Upper lobe of left lung (tissue), 6 donors: ENCODE measurements around the gene CCL26. TPM values are rescaled to one million over a fixed set of nuclear protein-coding genes. Genes with fewer than 3 reads are reported as not detected.

Experiments used
- ATAC-seq, 2 donors: fragments of 200-7000 bp; cut with Tn5 transposase; one replicate each; pipeline ENCODE4 v1.9.1; 2022; ENCODE audit warnings: mild to moderate bottlenecking in 2 of 2, moderate library complexity in 2 of 2; ENCODE audit not compliant: low FRiP score in 2 of 2
- DNase-seq, 2 donors: peaks; one replicate each; pipeline ENCODE4 v3.0.0-alpha.2; 2019 to 2020
- H3K27ac ChIP-seq, 4 donors: fragments of 200-600 bp; sonication (generic); one replicate each; pipeline ENCODE4 v1.5.1; 2016 to 2019
- H3K27me3 ChIP-seq, 4 donors: fragments of 200-600 bp; sonication (generic); one replicate each; pipeline ENCODE4 v1.5.1; 2017 to 2019
- H3K36me3 ChIP-seq, 4 donors: fragments of 200-600 bp; sonication (generic); one replicate each; pipeline ENCODE4 v1.5.1; 2016 to 2019
- H3K4me1 ChIP-seq, 4 donors: fragments of 200-600 bp; sonication (generic); one replicate each; pipeline ENCODE4 v1.5.1; 2018 to 2019
- H3K4me3 ChIP-seq, 4 donors: fragments of 200-600 bp; sonication (generic); one replicate each; pipeline ENCODE4 v1.5.1; 2017 to 2019; ENCODE audit warnings: mild to moderate bottlenecking in 2 of 4, moderate library complexity in 1 of 4
- H3K9me3 ChIP-seq, 4 donors: fragments of 200-600 bp; sonication (generic); one replicate each; pipeline ENCODE4 v1.5.1; 2018 to 2019
- EP300 ChIP-seq, 4 donors: sonication (generic); formaldehyde crosslinking; IDR thresholded peaks; one replicate each; pipeline ENCODE4 v1.5.1; 2017; ENCODE audit warnings: antibody characterized with exemption in 4 of 4, control low read depth in 2 of 4
- POLR2A ChIP-seq, 4 donors: fragments of 450-650 bp; IDR thresholded peaks; one replicate each; pipeline ENCODE4 v1.5.1; 2016 to 2017; ENCODE audit warnings: antibody characterized with exemption in 4 of 4, mild to moderate bottlenecking in 2 of 4
- POLR2AphosphoS5 ChIP-seq, 2 donors: sonication (generic); formaldehyde crosslinking; IDR thresholded peaks; one replicate each; pipeline ENCODE4 v1.5.1; 2017; ENCODE audit warnings: antibody characterized with exemption in 2 of 2
- WGBS, 2 donors: methylation state at CpG; one replicate each; pipeline ENCODE4 v1.1.5; 2017 to 2018; 5-methylcytosine and 5-hydroxymethylcytosine counted together
- total RNA-seq, 6 donors: library from RNA; depleted of rRNA in 4 of 6; stranded (reverse); fragments of >200 nt in 4 of 6; gene quantifications; one replicate each; pipeline versions ENCODE4 v1.1.0 to v1.2.1, GENCODE V29; 2016 to 2021
- TF ChIP-seq, protein P1 (sequence below), 6 experiments: fragments of 450-650 bp in 4 of 6; fragments of 200-600 bp in 2 of 6; sonication (generic) in 2 of 6; IDR thresholded peaks; one replicate each; pipeline ENCODE4 v1.5.1; 2016 to 2019; ENCODE audit warnings: antibody characterized with exemption in 6 of 6
- donor health status: DM: no; HTN: no; CAD: no; lungs with moderate emphysema.
- donor health status: DM: no; HTN: yes; CAD: no; lungs with severe emphysema.

The CCL26 gene
- total RNA-seq: 1 to 10 TPM in 1 of 6 donors, under 1 TPM in 1, not detected in 4; 0.71 to 3.6 TPM

DNA sequence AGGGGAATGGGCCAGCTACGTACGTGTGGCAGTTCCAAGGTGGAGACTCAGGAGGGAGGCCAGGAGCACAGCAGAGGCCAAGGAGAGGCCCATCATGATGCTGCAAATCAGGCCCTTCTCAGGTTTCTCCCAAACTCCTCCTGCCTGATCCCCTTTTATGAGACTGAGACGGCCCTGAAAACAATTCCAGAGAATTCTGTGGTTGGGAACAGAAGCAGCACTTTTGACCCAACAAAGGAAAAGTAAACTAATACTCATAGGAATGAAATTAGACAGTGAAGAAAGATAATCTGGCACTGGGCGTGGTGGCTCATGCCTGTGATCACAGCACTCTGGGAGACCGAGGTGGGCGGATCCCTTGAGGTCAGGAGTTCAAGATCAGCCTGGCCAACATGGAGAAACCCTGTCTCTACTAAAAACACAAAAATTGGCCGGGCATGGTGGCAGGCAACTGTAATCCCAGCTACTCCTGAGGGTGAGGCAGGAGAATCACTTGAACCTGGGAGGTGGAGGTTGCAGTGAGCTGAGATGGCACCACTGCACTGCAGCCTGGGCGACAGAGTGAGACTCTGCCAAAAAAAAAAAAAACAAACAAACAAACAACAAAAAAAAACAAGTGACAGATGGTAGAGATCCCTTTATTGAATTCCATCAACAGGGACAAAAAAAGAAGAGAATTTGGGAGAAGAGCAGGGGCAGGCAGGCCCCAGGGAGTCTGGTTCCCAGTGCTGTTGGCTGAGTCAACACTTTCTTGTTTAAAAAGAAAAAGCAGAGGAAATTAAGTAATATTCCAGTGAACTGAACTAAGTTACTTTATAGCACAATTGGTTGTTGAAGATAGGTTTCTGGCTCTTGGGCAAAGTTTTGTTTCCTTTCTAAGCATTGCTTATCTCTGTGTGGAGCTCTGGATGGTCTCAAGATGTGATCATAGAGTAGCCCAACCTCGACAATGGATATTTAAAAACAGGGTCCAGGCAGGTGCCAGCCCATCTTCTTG, at the start of gene CCL26:
Gene CCL26 (minus strand): TSS at position 131 of the 997 bp plus-strand sequence. CDS start 35 bp downstream, at position 96.
- Histone ChIP-seq H3K27ac (peak within 1 kb of the TSS in 3 of 4 donors; percentile 16 to 62 (median 48)), H3K27me3 (no peaks in the 10 kb centered on the region), H3K9me3 (no peaks in the 10 kb centered on the region), H3K4me1 (peaks cover 0 to 5% (median 2%) of the 10 kb centered on the region in 4 donors), H3K4me3 (no peak within 1 kb of the TSS), H3K36me3 (no peaks in the 10 kb centered on the region)
- DNase-seq (peak in 1 of 2 donors; percentile 21), ATAC-seq (peak; percentile 23 to 86)
- TF ChIP-seq POLR2A (IDR thresholded peaks at IDR 0.05) (no peak), POLR2AphosphoS5 (IDR thresholded peaks at IDR 0.05) (no peak), EP300 (IDR thresholded peaks at IDR 0.05) (no peak)
- TF ChIP-seq, protein P1, sequence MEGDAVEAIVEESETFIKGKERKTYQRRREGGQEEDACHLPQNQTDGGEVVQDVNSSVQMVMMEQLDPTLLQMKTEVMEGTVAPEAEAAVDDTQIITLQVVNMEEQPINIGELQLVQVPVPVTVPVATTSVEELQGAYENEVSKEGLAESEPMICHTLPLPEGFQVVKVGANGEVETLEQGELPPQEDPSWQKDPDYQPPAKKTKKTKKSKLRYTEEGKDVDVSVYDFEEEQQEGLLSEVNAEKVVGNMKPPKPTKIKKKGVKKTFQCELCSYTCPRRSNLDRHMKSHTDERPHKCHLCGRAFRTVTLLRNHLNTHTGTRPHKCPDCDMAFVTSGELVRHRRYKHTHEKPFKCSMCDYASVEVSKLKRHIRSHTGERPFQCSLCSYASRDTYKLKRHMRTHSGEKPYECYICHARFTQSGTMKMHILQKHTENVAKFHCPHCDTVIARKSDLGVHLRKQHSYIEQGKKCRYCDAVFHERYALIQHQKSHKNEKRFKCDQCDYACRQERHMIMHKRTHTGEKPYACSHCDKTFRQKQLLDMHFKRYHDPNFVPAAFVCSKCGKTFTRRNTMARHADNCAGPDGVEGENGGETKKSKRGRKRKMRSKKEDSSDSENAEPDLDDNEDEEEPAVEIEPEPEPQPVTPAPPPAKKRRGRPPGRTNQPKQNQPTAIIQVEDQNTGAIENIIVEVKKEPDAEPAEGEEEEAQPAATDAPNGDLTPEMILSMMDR (IDR thresholded peaks at IDR 0.05): no peak
- 69 to 71% methylated on average over 9 of the region's 9 CpGs for WGBS, 2 donors

DNA sequence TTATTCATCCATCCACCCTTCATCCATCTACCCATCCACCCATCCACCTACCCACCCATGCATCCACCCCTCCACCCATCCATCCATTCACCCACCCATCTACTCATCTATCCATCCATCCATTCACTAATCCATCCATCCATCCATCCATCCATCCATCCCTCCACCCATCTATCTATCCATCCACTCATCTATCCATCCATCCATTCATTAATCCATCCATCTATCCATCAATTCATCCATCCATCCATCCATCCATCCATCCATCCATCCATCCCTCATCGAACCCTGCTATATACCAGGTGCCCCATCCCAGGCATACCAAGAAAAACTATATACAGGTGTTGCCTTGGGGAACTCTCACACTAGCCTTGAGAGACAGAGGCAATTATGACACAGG, 48.7 kb upstream of the CCL26 start:
- Histone ChIP-seq H3K27me3 (no peaks in the 10 kb centered on the region), H3K36me3 (no peaks in the 10 kb centered on the region), H3K4me3 (no peak overlapping the region), H3K9me3 (no peaks in the 10 kb centered on the region), H3K27ac (no peak overlapping the region), H3K4me1 (no peaks in the 10 kb centered on the region)
- ATAC-seq: no peak
- TF ChIP-seq EP300 (IDR thresholded peaks at IDR 0.05): no peak
- no peak for TF ChIP-seq POLR2A (IDR thresholded peaks at IDR 0.05)
- TF ChIP-seq, protein P1 (IDR thresholded peaks at IDR 0.05): no peak
- TF ChIP-seq POLR2AphosphoS5 (IDR thresholded peaks at IDR 0.05): no peak
- DNase-seq: no peak
- WGBS, 2 donors: 88 to 94% methylated on average over 1 of the region's 1 CpG

DNA sequence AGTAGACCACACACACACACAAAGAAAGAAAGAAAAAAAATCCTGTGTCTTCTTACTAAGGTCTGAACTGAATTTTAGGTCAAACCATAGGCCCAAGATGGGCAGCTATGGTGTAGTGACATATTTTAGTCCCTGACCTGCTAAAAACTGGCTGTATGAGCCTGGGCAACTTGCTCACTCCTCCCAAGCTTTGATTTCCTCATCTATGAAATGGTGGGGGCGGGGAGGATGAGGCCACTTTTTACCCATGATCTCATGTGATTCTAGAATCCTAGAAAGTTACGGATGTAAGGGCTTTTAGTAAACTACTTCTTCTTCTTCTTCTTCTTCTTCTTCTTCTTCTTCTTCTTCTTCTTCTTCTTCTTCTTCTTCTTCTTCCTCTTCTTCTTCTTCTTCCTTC, 47.7 kb upstream of the CCL26 start:
- Histone ChIP-seq H3K27ac (no peak overlapping the region), H3K27me3 (no peaks in the 10 kb centered on the region), H3K4me1 (no peaks in the 10 kb centered on the region), H3K9me3 (no peaks in the 10 kb centered on the region), H3K36me3 (no peaks in the 10 kb centered on the region), H3K4me3 (no peak overlapping the region)
- 52 to 73% methylated on average over 2 of the region's 2 CpGs for WGBS, 2 donors
- no peak for TF ChIP-seq EP300 (IDR thresholded peaks at IDR 0.05)
- no peak for TF ChIP-seq POLR2AphosphoS5 (IDR thresholded peaks at IDR 0.05)
- no peak for TF ChIP-seq POLR2A (IDR thresholded peaks at IDR 0.05)
- TF ChIP-seq, protein P1 (IDR thresholded peaks at IDR 0.05): no peak
- DNase-seq: peak in 1 of 2 donors; percentile 34
- ATAC-seq: peak in 1 of 2 donors; percentile 50

- no peak overlapping the region for H3K4me3 ChIP-seq
- no peak for ATAC-seq
- no peak for DNase-seq
- no peaks in the 10 kb centered on the region for H3K36me3 ChIP-seq
- 75 to 79% methylated on average over 5 of the region's 5 CpGs for WGBS, 2 donors
- H3K27ac ChIP-seq: no peak overlapping the region
- TF ChIP-seq POLR2A (IDR thresholded peaks at IDR 0.05): no peak
- TF ChIP-seq EP300 (IDR thresholded peaks at IDR 0.05): no peak
- TF ChIP-seq, protein P1 (IDR thresholded peaks at IDR 0.05): no peak
- TF ChIP-seq POLR2AphosphoS5 (IDR thresholded peaks at IDR 0.05): no peak
- H3K9me3 ChIP-seq: no peaks in the 10 kb centered on the region
- no peaks in the 10 kb centered on the region for H3K4me1 ChIP-seq
- H3K27me3 ChIP-seq: no peaks in the 10 kb centered on the region
Measured at GRCh38 chr7:75818472-75818871, 46.5 kb upstream of the CCL26 start.
